Measurements from ENCODE around the gene ZNF644.
"Not testable (repeated sequence)": the region's sequence is repeated elsewhere in the genome, so short reads cannot be mapped to it uniquely, and the experiment has no call there.

The ZNF644 gene

DNA sequence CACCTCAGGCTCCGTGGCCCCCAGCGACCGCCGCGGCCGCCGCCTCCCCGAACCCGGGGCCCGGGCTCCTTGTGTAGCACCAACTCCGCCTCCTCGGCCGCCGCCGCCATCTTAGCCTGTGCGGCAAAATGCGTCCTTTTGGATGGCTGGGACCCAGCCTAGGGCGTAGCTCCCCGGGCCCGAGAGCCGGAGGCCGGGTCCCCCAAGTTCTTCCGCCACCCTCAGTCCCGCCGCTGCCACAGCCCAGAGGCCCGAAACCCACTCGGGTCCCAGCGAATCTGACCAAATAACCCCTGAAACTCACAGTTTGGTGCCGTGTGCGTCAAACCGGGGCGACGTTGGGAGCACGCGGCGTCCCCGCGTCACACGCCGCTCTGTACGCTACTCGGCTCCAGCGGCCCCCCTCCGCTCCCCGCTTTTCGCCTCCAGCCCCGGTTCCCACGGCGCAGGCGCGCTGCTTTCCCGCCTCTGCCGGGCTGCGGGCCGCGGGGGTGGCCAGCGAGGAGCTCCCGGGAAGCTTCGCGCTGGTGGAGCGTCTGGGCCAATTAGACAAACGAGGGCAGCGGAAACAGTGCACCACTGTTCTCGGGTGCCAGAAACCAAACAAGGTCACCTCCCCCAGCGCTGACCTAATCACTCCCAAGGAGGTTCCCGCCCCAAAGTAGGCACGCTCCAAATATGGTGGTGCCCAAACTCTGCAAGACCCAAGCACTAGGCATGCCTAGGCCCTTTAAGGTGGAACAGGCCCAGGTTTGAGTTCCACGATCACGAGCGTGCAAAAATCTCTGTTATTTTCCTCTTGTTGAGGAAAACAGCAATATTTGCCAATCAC lies at the start of gene ZNF644:
TSS of gene ZNF644 (minus strand) at position 350 of the 832 bp plus-strand sequence. CDS start 39,682 bp downstream, outside the sequence.
- DNase-seq = peak; percentile 88 to 99 (median 92)
- intact Hi-C loops (cut with DNase I) = loop anchor here (5.0 kb wide), 2 partner anchors 145 to 300 kb away; no protein-coding TSS in a partner anchor

GRCh38 chr1:91070298-91070697 lies 48.5 kb upstream of the ZNF644 start:
- DNase-seq = no peak
- intact Hi-C loops (cut with DNase I) = no loop called here

- intact Hi-C loops (cut with DNase I) = no loop called here
- DNase-seq = no peak
Measured at GRCh38 chr1:91066538-91066937, 44.7 kb upstream of the ZNF644 start.

DNA sequence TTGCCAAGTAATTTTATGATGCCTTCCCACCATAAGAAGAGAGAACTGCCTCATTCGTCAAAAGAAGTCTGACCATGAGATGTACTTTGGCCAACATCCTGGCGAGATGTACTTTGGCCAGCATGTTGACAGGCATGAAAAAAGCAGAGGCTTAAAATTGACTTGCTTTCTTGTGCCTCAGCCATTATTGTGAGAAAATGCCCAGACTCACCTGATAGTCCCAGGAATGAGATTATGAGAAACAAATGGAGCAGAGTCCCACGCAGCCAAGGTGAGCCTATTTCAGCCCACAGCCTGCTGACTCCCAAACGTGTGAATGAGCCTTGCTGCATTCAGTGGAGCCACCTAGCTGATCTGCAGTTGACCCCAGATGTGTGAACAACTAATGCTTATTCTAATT lies 43.5 kb upstream of the ZNF644 start:
- intact Hi-C loops (cut with DNase I) = no loop called here
- DNase-seq = no peak

GRCh38 chr1:91063403-91063802 lies 41.6 kb upstream of the ZNF644 start:
- intact Hi-C loops (cut with DNase I); DNase-seq: not testable (repeated sequence)

GRCh38 chr1:91059157-91059556 lies 37.3 kb upstream of the ZNF644 start:
- intact Hi-C loops (cut with DNase I) = no loop called here
- no peak for DNase-seq

DNA sequence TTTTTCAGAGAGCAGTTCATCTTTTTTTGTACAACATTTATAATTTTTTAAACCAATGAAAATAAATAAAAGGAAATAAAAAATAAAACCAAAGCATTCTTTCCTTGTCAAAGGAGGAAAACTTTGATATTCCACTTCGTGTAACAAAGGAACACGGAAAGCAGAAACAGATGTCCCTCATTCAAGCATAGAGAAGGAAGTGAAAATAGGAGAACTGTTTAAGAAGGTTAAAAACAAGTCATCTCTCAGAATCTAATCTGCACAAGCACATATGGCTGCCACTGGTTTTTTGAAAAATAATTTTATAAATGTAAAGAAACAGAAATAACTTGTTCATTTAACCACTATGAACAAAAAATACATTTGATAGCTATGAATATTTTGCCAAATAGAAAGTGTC lies 35.9 kb upstream of the ZNF644 start:
- intact Hi-C loops (cut with DNase I) = no loop called here
- no peak for DNase-seq

DNA sequence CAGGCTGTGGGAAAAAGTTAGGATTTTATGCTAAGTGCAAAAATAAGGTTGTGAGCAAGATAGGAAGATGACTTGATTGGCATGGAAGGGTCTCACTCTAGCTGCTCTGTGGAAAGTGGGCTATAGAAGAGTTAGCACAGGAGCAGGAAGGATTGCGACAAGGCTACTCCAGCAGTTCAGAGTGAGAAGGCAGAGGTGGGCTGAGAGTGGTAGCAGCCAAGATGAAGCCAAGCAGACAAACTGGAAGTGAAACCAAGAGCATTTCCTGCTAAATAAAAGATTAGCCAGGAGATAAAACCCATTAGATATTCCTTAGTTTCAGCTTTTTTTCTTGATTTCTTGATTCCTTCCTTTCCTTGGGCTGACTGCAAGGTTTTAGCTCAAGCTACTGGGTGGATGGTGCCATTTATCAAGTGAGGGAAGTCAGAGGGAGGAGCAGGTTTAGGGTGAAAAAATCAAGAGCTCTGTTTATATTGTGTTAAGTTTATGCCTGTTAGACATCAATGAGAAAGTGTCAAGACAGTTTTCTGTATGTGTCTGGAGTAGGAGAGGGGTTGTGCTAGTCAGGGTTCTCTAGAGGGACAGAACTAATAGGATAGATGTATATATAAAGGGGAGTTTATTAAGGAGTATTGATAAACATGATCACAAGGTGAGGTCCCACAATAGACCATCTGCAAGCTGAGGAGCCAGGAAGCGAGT lies 33.1 kb upstream of the ZNF644 start:
- DNase-seq = no peak
- intact Hi-C loops (cut with DNase I) = no loop called here

DNA sequence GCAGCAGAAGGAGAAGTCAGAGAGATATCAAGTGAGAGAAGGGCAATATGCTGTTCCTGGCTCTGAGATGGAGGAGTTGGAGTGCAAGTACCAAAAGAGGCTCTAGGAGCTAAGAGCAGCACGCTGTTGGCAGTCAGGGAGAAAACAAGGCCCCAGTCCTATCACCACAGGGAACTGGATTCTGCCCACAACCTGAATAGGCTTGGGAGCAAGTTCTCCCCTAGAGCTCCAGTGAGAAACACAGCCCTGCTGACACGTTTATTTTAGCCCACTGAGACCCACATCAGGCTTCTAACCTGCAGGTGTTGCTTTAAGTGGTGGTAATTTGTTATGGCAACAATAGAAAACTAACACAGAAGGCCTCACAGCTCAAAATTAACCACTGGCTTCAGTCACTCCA lies 31.8 kb upstream of the ZNF644 start:
- no peak for DNase-seq
- intact Hi-C loops (cut with DNase I) = no loop called here

DNA sequence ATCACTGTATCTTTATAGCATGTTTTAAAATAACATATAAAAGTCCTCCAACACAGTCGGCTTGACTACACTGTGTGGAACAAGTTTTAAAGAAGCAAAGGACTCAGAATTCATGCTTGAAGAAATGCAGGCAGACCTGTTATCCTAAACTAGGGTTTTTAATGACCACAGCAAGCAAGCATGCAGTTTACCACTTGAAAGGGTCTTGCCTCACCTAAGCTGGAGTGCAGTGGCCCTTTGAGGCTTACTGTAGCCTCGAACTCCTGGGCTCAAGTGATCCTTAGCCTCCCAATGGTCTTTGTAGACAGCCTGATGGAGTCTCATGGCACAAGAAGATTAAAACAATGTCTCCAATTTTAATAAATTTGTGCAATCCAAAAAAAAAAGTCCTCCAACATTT lies 27.7 kb upstream of the ZNF644 start:
- DNase-seq; intact Hi-C loops (cut with DNase I): not testable (repeated sequence)

DNA sequence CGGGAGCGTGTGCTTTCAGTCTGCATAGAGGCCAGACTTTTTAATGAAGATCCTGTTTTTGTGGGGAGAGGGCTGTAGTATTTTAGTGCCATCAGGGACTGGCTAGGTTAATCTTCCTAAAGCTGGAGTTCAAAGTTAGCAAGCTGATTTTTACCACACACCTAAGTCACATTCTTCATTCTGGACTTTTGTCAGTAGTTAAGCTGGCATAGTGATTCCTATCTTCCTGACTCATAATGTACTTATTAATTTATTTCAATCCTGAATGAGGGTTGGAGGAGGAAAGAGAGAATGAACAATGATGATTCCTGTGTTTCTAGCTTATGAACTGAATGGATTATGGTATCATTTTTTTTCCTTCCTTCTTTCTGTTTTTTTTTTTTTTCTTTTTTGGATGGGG lies 24.9 kb upstream of the ZNF644 start:
- intact Hi-C loops (cut with DNase I) = no loop called here
- DNase-seq = no peak

DNA sequence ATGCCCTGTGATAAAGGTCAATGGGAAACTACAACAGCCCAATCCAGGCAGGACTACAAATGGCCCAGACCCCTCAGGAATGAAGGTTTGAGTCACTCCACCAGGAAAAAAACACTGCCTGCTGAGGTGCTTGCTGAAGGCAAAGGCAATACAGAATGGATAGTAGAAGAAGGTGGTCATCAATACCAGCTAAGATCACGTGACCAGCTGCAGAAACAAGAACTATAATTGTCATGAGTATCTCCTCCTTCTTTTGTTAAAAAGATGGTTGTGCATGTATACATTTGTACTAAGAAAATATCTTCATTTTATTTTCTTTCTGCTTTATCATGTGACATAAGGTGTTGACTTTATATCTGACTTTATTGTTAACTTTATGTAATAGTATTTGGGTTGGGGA lies 23.4 kb upstream of the ZNF644 start:
- DNase-seq = no peak
- intact Hi-C loops (cut with DNase I) = no loop called here

- DNase-seq; intact Hi-C loops (cut with DNase I): not testable (repeated sequence)
Measured at GRCh38 chr1:91044776-91045175, 22.9 kb upstream of the ZNF644 start.

DNA sequence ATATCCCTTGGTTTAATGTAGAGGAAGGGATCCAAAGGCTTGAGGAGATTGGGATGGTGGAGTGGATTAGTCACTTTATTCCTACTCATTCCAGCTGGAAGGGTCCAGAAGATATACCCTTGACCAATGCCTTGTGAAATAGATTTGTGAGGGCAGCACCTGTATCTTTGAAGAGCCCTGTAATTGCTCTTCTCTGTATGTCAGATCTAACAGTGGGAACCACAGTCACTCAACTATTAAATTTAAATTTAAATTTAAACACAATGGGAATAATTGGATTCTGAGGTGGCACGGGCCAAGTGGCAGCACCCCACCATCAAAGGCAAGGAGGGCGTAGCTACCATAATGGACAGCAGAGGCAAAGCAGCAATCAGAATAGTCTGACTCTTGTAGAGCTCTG lies 20.5 kb upstream of the ZNF644 start:
- DNase-seq; intact Hi-C loops (cut with DNase I): not testable (repeated sequence)

GRCh38 chr1:91038582-91038981 lies 16.7 kb upstream of the ZNF644 start:
- intact Hi-C loops (cut with DNase I) = no loop called here
- no peak for DNase-seq

DNA sequence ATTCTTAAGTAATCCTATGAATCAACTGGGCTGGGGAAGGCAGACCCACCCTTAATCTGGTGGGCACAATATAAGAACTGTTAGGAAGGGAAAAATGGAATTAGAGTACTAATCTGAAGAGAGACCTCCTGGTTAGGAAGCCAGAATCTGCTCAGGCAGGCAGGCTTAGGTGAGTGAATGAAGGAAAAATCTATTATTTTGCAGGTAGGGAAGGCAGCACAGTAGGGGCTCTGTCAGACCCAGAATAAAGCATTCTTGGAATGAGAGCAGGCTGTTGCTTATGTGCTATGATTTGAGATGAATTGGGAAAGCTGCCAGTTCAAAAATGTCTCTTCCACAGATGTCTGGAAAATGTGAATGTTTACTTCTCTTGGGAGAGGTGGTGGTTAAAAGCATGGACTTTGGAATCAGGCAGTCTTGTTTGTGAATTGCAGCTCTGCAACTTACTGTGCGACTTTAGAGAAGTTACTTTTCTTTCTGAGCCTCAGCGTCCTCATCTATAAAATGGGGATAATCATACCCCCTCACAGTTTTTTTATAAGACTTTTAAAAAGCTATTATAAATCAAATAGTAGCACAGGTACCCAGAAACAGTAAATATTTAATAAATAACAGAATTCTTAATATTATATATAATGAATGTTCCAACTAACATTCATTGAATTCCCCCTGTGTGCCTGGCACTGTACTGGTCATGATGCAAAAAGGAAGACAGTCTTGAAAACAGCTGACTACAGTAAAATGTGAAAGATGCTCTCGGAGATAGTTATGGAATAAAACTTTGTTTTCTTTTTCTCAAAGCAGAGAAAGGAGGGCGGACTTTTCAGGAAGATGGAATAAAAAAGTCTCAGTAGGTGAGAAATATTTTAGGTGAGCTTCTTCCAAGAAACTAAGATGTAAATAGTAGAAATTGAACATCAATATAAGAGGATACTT lies 15.3 kb upstream of the ZNF644 start:
- DNase-seq = no peak
- intact Hi-C loops (cut with DNase I) = no loop called here

DNA sequence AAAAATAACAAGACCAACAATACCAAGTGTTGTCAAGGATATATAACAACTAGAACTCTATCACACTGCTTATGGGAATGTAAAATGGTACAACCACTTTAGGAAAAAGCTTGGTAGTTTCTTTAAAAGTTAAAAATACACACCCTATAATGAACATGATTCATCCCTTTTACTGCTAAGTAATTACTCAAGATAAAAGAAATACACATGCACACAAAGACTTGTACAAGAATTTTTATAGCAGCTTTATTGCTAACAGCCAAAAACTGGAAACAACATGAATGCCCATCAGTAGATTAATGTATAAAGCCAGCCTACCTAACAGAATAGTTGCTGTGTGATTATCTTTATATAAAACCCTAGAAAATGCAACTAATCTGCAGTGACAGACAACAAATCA lies 10.5 kb upstream of the ZNF644 start:
- intact Hi-C loops (cut with DNase I) = no loop called here
- DNase-seq = no peak

GRCh38 chr1:91031081-91031480 lies 9.2 kb upstream of the ZNF644 start:
- intact Hi-C loops (cut with DNase I) = no loop called here
- DNase-seq = no peak

GRCh38 chr1:91026777-91027176 lies 4.9 kb upstream of the ZNF644 start:
- DNase-seq = no peak
- intact Hi-C loops (cut with DNase I) = no loop called here

GRCh38 chr1:91026320-91026719 lies 4.5 kb upstream of the ZNF644 start:
- DNase-seq = no peak
- intact Hi-C loops (cut with DNase I) = no loop called here
